NCI-H2171 treated with DMSO at 0.1 percent for 48 hours (cell line): ENCODE results near the gene P2RX6.
A peak's percentile ranks its signal among the peaks of the same experiment; 100 is the strongest.
"Not testable (repeated sequence)": the region's sequence is repeated elsewhere in the genome, so short reads cannot be mapped to it uniquely, and the experiment has no call there.

Source experiments
- DNase-seq: peaks from one replicate; lab custom pipeline; 2025; lab: John Stamatoyannopoulos, UW

P2RX6 gene

DNA sequence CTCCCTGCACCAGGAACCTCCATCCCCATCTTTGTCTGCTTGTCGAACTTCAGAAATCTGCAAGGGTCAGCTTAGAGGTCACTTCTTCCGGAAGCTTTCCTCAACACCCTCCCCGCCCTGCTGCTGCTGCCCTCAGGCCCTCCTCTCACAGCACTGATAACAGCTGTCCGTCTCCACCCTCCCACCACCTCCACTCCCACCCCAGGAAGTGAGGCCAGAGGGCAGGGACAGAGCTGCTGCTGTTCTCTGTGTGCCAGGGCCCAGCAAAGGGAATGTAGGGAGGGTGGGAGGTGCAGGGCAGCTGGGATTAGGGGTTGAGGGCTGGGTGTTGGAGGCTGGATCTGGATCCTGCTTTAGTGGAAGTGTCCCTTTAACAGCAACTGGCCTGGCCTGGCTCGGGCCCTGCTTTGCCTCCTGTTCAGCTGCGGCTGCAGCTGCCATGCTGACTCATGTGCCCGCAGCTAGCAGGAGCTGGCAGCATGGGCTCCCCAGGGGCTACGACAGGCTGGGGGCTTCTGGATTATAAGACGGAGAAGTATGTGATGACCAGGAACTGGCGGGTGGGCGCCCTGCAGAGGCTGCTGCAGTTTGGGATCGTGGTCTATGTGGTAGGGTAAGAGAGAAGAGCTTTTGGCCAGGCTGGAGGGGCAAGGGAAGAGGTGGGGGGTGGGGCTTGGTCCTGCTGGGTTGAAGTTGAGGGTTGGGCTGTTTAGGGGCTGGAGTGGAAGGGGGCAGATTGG is at the start of gene P2RX6:
TSS of gene P2RX6 (plus strand) at position 440 of the 740 bp plus-strand sequence. CDS start at position 450, 10 bp downstream.
- peak; percentile 58 for DNase-seq

DNA sequence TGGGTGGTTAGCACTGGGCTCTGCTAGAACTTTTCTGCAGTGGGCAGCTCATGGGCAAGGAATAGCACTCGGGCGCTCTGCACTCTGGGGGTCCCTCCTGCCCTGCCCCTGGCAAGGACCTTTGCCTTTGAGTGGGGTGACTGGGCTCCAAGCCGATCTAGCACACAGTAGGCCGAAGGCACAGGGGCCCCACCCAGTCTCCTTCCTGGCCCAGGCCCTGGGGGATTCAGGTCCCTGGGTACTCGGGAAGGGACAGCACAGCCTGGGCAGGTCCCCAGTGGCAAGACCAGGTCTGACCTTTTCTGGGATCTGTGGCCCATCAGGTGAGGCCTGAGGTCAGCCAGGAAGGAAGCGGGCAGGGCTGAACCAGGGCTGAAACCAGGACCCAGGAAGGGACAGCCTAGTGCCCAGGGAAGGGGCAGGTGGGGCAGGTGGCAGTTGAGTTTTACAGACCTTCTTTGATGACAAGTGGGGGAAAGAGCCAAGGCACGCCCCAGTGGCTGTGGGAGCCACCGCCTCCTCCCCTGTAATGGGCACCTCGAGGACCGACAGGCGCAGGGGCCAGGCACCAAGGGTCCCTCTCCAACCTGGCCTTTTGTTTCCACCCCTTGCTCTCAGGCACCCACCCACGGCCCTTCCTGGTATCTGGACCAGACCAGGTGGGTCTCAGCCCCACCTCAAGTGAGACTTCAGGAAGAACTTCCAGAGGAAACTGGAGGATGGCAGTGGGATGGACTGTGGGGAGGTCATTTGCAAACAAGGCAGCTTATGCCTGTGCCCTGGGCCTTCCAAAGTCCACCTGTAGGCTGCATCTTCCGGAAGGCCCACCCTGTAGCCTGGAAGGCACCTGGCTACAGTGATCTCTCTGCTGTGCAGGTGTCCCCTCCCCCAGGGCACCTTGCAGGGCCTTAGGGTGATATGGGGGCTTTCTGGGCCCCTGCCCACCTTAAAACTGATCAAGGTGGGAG is 48.8 kb upstream of the P2RX6 start:
- no peak for DNase-seq

DNA sequence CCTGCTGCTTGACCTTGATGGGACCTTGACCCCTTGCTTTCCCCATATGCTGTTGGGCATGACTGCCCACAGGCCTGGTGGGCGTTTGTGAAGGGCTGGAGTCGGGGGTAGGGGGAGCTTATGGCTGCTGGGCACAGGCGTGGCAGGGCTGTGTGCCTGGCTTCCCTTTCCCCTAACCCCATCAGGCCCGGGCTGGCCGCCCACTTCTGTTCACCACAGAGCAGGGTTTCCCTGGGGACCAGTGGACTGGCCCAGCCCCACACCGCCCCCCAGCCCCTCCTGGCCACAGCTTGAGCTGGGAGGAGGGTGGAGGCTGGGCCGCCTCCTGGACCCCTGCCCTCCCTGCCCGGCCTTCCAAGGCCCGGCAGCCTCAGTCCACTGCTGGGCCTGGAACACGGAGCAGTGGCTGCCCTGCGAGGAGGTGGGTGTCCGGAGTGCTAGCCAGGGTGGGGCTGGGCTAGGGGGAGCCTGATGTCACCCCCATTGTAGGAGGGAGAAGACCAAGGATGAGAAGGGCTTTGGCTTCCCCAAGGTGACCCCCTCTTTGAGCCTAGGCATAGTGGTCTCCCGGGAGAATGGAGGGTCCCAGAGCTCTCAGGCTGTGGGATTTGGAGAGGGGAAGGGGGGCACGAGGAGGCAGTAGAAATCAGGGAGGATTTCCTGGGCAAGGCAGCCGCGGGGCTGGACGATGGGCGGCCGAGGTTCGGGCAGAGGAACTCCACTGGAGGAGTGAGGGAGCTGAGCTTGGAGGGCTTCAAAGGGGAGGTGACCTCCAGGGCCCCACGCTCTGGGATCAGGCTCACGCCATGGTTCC is 47.9 kb upstream of the P2RX6 start, which contains the start of gene AIFM3:
TSS of gene AIFM3 (plus strand) at position 373 of the 814 bp plus-strand sequence. CDS start 690 bp downstream, outside the sequence.
- no peak for DNase-seq

DNA sequence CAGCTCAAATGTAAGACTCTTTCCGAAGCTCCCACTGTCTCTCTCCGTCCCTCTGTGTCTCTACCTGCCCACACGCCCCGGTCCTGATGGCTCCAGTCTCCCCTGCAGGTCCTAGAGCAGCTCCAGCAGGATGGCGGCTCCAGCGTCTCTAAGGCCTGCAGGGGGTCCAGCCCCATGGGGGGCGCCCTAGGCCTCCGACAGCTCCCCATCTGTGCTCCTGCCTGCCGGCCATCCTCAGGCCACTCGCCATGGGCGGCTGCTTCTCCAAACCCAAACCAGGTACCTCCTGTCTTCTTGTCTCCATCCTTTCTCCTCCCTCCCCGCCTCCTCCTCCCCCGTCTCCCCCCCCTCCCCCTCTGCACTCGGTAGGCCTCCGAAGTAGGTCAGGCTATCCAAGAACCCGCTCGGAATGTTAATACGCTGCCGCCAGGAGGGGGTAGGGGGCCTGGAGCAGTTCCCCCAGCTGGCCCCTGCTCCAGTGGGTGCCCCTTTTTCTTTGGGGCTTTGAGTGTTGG is 47.2 kb upstream of the P2RX6 start:
- DNase-seq, result no peak

DNA sequence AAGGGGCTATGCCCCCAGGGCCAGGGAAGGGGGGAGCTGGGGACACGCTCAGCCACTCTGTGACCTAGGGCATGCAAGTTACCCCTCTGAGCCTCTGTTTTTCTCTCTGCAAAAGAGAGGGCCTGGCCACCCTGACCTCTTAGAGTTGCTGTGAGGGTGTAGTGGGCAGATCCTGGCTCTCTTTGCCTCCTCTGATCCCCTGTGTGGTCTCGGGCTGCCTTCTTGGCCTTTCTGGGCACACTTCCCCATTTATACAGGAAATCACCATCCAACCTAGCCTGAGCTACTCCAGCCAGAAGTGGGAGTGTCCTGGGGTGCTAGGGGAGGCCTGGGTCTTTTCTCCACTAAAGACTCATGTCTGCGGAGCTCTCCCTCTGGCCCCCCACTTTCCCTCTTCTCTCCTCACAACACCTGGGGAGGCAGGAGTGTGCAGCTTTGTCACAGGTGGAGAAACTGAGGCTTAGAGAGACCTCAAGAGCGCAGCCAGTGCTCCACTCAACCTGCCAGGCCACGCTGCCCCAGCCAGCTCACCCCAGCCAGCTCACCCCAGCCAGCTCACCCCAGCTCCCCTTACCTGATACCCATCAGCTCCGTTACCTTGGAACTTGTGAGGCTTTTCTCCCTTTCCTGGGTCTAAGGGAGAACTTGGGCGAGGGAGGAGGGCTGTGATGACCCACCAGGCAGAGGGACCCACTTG is 46.5 kb upstream of the P2RX6 start:
- no peak for DNase-seq

DNA sequence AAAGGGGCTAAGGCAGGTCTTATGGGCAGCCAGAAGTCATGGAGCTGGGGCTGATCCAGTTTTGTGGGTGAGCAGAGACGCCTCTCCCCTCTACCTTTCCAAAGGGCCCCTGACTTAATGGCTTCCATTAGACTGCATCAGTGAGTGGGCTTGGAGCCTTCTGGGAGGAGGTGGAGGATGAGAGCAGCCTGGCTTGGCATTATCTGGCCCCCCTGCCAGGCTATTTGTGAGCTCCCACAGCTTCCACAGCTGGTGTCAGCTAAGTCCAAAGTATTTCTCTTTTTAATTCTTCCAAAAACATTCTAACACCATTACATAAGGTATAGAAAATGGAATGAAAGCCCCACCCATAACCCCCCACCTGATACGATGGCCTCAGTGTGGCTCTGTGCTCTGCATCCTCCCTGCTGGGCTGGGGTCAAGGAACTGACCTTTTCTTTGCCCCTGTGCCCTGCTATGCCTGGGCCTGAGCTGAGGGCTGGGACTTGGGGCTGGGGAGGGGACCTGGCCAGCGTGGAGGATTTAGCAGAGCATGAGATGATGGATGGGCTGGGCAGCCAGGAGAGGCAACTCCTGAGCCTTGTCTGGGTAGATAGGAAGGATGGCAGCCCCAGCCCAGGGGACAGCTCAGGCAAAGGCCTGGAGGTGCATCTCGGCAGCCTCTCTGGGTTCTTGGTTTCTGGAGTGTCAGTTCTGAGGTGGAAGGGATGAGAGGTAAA is 43.9 kb upstream of the P2RX6 start:
- DNase-seq, result no peak

DNA sequence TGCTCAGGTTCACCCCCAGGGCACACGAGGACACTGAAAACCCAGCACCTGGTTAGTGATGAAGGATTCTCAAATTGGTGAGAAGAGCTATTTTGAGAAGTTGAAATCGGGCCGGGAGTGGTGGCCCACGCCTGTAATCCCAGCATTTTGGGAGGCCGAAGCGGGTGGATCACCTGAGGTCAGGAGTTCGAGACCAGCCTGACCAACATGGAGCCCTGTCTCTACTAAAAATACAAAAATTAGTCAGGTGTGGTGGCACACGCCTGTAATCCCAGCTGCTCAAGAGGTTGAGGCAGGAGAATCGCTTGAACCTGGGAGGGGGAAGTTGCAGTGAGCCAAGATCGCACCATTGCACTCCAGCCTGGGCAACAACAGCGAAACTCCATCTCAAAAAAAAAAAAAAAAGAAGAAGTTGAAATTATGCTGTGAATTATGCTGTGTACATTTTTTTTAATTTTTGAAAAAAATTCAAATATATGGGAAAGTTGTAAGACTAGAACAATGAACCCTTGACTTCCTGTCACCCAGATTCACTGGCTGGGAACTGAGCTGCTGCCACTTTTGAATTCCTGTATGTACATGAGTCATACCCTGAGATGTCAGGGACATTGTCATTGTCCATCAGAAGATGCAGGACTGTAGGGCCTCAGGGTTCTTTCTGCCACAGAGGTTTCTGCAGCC is 42.8 kb upstream of the P2RX6 start:
- not testable (repeated sequence) for DNase-seq

DNA sequence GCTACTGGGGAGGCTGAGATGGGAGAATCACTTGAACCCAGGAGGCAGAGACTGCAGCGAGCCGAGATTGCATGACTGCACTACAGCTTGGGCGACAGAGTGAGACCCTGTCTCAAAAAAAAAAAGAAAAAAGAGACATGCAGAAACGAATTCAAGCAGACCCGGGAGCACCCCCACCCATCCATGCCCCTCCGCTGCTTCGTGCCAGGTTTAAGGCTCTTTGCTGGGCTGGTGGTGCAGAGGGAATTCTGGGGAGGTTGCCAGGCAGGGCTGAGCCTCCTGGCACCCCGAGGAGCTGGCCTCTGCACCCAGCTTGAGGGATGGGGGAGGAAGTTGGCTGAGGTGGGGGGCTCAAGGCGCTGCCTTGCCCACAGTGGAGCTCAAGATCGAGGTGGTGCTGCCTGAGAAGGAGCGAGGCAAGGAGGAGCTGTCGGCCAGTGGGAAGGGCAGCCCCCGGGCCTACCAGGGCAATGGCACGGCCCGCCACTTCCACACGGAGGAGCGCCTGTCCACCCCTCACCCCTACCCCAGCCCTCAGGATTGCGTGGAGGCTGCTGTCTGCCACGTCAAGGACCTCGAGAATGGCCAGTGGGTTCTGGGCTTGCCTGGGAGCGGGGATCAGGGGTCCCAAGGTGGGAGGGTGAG is 41.9 kb upstream of the P2RX6 start:
- DNase-seq, result no peak

DNA sequence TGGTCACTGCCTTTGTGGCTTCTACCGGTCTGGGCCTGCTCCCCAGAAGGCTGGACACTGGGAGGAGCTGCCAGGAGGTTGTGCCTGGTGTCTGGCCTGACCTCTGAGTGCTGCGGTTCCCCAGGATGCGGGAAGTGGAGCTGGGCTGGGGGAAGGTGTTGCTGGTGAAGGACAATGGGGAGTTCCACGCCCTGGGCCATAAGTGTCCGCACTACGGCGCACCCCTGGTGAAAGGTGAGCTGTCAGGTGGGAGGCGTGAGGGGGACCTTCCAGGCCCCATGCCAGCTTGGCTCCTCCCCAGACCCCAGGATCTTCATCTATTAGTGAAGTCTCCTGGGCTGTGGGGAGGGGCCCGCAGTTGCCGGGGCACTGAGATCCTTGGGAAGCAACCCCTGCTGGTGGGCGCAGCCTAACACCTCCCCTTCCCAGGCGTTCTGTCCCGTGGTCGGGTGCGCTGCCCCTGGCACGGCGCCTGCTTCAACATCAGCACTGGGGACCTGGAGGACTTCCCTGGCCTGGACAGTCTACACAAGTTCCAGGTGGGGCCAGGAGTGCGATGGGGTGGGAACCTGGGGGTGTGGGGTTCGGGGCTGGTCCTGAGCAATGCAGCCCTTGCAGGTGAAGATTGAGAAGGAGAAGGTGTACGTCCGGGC is 41.2 kb upstream of the P2RX6 start:
- no peak for DNase-seq

DNA sequence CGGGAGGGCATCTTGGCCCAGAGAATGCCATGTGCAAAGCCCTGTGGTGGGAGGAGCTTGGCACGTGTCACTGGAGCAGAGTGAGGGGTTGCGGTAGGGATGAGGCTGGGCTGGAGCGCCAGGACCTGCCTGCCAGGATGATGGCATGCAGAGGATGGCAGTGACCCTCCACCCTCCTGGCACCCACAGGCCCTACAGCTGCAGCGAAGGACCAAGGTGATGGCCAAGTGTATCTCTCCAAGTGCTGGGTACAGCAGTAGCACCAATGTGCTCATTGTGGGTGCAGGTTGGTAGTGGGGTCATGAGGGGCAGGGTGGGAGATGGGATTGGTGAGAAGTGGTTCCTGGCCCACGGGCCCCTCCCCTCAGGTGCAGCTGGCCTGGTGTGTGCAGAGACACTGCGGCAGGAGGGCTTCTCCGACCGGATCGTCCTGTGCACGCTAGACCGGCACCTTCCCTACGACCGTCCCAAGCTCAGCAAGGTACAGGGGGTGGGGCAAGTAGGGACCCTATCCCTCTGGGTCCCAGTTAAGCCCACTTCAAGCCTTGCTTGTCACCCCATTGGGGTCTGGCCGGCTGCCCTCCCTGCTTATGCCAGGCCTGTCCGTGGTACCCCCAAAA is 40.5 kb upstream of the P2RX6 start:
- no peak for DNase-seq

DNA sequence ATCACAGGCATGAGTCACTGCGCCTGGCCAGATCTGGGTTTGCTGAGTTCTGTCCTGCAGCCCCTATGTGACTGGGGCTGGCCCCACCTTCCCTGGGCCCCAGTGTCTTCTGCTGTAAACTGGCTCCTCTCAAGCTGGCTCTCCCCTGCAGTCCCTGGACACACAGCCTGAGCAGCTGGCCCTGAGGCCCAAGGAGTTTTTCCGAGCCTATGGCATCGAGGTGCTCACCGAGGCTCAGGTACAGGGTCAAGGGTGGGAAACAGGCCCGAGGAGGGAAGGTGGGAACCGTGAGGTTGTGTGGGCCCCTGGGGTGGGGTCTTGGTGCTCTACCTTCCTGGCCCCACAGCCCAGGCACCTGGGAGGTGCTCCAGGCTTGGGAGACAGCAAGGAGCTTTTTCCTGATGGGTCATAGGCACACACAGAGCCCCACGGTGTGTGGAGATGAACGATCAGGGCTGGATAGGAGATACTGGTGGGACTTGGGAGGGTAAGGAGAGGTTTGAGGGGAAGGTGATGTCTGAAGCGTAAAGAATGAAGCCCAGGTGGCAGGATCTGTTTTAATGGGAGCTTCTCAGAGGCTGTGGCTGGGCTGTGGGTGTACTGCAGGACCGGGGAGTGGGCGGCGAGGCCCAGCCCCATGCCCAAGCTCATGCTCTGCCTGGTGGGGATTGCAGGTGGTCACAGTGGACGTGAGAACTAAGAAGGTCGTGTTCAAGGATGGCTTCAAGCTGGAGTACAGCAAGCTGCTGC is 39.2 kb upstream of the P2RX6 start:
- DNase-seq, result no peak

DNA sequence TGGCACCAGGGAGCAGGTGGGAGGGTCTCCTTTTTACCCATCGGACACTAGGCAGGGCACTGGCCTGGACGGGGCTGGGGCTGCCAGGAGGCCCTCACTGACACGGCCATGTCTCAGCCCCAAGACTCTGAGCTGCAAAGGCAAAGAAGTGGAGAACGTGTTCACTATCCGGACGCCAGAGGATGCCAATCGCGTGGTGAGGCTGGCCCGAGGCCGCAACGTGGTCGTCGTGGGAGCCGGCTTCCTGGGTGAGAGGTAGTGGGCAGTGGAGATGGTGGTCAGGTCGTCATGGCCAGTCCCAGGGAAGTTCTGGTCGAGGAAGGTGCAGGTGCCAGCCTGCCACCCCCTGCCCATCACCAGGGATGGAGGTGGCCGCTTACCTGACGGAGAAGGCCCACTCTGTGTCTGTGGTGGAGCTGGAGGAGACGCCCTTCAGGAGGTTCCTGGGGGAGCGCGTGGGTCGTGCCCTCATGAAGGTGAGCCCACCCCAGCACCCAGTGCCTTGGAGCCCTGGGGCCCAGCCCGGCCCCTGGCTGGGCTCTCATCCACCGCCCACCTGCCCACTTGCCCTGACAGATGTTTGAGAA is 38.6 kb upstream of the P2RX6 start:
- DNase-seq, result no peak

DNA sequence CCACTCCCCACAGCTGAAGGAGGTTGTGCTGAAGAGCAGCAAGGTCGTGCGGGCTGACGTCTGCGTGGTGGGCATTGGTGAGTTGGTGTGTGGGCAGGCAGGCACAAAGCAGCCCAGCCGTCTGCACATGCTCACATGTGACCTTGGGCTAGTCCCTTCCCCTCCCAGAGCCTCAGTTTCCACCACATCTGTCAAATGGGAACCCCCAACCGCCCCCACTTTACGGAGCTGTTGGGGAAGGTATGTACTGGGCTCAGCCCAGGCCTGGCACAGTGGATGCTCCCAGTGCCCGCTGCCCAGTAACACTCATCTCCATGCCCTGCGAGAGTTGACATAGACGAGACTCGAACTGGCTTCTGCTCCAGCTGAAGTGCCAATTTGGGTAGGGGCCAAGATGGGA is 37.9 kb upstream of the P2RX6 start:
- DNase-seq, result no peak

DNA sequence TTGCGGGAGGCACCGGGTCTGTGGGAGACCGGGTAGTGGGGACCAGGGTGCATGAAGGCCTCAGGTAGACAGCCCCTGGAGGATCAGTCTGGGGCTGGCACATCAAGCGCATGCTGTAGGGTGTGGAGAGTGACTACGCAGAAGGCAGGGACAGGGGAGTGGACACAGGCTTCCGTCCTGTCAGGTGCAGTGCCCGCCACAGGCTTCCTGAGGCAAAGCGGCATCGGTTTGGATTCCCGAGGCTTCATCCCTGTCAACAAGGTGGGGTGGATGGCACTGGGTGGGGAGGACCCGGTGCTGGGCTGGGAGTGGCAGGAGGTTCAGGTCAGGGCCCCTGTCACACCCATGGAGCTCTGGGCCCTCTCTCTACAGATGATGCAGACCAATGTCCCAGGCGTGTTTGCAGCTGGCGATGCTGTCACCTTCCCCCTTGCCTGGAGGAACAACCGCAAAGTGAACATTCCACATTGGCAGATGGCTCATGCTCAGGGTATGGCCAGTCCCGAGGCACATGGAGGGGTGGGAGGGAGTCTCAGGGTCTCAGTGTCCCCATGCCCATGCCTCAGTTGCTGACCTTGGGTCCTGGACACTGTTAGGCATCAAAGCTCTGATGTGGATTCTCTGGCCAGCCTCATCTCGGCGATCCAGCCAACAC is 37.3 kb upstream of the P2RX6 start:
- DNase-seq, result no peak

DNA sequence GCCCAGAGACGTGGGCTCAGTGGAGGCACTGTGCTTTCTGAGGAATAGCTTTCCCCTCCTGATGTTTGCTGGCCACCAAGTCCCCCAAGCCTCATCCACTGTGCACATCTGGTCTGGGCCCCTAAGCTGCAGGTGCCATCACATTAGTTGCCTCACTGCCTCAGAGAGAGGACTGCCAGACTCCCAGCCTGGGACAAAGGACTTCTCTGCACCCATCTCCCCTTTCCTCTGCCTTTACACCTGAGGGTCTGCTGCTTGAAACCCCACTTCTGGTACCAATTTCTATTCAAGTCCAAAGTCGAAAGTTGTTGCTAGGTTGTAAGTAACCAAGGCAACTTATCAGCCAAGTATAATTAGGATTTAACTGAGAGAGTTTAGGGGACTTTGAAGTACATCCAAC is 36.5 kb upstream of the P2RX6 start:
- no peak for DNase-seq

DNA sequence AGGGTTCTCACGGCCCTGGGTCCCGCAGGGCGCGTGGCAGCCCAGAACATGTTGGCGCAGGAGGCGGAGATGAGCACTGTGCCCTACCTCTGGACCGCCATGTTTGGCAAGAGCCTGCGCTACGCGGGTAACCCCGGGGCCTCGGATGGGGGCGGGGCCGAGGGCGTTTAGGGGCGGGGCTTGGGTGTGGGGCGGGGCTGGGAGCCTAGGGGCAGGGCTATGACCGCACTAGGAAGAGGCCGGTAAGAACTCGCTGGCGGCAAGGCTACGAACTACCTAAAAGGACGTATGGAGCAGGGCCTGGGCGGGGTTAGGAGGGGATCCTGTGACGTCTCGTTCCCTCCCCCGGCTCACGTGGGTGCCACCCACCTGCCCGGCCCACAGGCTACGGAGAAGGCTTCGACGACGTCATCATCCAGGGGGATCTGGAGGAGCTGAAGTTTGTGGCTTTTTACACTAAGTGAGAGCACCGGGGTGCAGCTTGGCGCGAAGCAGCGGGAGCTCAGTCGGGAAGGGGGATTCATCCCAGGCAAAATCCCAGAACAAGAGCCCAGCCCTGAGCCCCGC is 35.6 kb upstream of the P2RX6 start:
- DNase-seq, result no peak
